Measurements from ENCODE around the gene SEBOX. TPM values are rescaled to one million over a fixed set of nuclear protein-coding genes. Genes with fewer than 3 reads are reported as not detected.
"Not testable (repeated sequence)": the region's sequence is repeated elsewhere in the genome, so short reads cannot be mapped to it uniquely, and the experiment has no call there.

SEBOX gene
- total RNA-seq, 1 donor from 2014 or later: not detected

DNA sequence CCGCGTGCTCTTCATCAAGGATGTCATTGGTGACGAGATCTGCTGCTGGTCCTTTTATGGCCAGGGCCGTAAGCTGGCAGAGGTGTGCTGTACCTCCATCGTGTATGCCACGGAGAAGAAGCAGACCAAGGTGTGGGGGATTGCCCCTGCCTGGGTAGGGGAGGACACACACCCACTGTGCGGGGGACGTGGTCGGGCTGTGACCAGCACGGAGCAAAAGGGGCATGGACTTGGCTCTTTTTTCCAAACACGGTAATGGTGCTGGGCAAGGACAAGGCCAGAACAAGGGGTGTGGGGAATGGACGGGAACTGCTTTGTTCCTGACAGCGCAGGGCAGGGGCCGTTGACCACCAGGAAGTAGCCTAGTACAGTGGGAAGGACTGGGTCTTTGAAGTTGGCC lies 22.7 kb downstream of the SEBOX start:
- H3K27me3 Mint-ChIP-seq (ENCODE audit: low read depth): no peaks in the 10 kb centered on the region

DNA sequence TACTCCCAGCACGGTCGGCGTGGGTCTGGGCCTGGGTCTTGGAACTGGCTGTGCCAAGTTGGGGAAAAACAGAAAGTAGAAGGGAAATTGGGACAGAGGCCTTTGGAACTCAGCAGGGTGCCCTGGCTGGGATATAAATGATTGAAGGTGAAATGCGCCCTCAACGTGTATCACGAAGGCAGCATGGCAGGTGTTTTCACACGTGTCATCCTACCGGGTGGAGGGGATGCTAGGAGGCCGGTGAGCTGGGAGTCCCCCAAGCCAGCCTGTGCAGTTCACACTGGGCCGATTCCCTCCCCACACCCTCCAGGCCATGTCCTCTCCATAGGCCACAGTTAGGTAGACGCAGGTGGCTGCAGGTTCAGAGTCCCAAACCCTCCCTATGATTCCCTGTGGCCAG lies 23.5 kb downstream of the SEBOX start:
- H3K27me3 Mint-ChIP-seq (ENCODE audit: low read depth): no peaks in the 10 kb centered on the region

More for the DNA sequence above, 22.7 kb downstream of the SEBOX start:
- H3K4me1 Mint-ChIP-seq: peaks cover 9% of the 10 kb centered on the region
- no peak overlapping the region for H3K27ac Mint-ChIP-seq (ENCODE audit: unreplicated experiment)
- no peaks in the 10 kb centered on the region for H3K9me3 Mint-ChIP-seq
- H3K4me3 Mint-ChIP-seq: peak overlapping the region; percentile 54
- TF ChIP-seq, protein P1, sequence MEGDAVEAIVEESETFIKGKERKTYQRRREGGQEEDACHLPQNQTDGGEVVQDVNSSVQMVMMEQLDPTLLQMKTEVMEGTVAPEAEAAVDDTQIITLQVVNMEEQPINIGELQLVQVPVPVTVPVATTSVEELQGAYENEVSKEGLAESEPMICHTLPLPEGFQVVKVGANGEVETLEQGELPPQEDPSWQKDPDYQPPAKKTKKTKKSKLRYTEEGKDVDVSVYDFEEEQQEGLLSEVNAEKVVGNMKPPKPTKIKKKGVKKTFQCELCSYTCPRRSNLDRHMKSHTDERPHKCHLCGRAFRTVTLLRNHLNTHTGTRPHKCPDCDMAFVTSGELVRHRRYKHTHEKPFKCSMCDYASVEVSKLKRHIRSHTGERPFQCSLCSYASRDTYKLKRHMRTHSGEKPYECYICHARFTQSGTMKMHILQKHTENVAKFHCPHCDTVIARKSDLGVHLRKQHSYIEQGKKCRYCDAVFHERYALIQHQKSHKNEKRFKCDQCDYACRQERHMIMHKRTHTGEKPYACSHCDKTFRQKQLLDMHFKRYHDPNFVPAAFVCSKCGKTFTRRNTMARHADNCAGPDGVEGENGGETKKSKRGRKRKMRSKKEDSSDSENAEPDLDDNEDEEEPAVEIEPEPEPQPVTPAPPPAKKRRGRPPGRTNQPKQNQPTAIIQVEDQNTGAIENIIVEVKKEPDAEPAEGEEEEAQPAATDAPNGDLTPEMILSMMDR (conservative IDR thresholded peaks at IDR 0.05): no peak
- peaks cover 5% of the 10 kb centered on the region for H3K36me3 Mint-ChIP-seq (ENCODE audit: low read depth)
- DNase-seq (ENCODE audit: low read depth, low spot score): no peak

DNA sequence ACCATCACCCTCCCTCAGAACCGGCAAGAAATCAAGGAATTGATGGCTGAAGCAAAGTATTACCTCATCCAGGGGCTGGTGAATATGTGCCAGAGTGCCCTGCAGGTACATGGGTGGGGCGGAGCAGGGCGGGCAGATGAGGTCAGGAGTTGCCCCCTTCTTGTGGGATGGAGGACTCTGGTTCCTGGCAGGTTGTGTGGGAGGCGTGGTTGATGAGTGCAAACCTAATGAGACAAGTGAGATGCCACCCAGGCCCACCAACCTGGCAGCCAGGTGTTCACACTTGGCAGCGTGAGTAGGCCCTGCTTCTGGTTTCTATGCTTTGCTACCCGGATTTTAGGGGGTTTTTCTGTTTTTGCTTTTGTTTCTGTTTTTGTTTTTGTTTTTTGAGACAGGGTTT lies 24.6 kb downstream of the SEBOX start:
- no peak for DNase-seq (ENCODE audit: low read depth, low spot score)
- Mint-ChIP-seq H3K27ac (ENCODE audit: unreplicated experiment) (no peak overlapping the region), H3K36me3 (ENCODE audit: low read depth) (peaks cover 2% of the 10 kb centered on the region), H3K4me3 (no peak overlapping the region), H3K4me1 (peaks cover 24% of the 10 kb centered on the region), H3K27me3 (ENCODE audit: low read depth) (peaks cover 1% of the 10 kb centered on the region), H3K9me3 (no peaks in the 10 kb centered on the region)
- TF ChIP-seq, protein P1 (conservative IDR thresholded peaks at IDR 0.05): no peak

More for the DNA sequence above, 23.5 kb downstream of the SEBOX start:
- no peaks in the 10 kb centered on the region for H3K9me3 Mint-ChIP-seq
- H3K4me1 Mint-ChIP-seq: peaks cover 16% of the 10 kb centered on the region
- no peak overlapping the region for H3K4me3 Mint-ChIP-seq
- no peak overlapping the region for H3K27ac Mint-ChIP-seq (ENCODE audit: unreplicated experiment)
- TF ChIP-seq, protein P1 (conservative IDR thresholded peaks at IDR 0.05): no peak
- no peak for DNase-seq (ENCODE audit: low read depth, low spot score)
- peaks cover 2% of the 10 kb centered on the region for H3K36me3 Mint-ChIP-seq (ENCODE audit: low read depth)

DNA sequence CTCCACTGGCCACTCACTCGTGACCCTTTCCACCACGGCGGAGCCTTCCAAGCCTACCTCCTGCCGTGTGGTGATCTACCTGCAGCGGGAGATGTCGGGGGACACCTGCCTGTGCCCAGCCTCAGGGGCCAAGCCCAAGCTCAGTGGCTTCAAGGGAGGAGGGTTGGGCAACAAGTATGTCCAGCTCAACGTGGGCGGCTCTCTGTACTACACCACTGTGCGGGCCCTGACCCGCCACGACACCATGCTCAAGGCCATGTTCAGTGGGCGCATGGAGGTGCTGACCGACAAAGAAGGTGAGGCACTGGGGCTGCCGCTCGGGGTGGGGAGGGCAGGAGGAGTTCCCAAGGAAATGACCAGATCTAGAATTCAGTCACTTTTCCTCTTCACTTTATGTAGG lies 25.6 kb downstream of the SEBOX start:
- H3K4me3 Mint-ChIP-seq: no peak overlapping the region
- no peak for DNase-seq (ENCODE audit: low read depth, low spot score)
- peaks cover 3% of the 10 kb centered on the region for H3K27me3 Mint-ChIP-seq (ENCODE audit: low read depth)
- no peak overlapping the region for H3K27ac Mint-ChIP-seq (ENCODE audit: unreplicated experiment)
- TF ChIP-seq, protein P1 (conservative IDR thresholded peaks at IDR 0.05): no peak
- H3K9me3 Mint-ChIP-seq: no peaks in the 10 kb centered on the region
- peaks cover 33% of the 10 kb centered on the region for H3K4me1 Mint-ChIP-seq
- H3K36me3 Mint-ChIP-seq (ENCODE audit: low read depth): peaks cover 2% of the 10 kb centered on the region

DNA sequence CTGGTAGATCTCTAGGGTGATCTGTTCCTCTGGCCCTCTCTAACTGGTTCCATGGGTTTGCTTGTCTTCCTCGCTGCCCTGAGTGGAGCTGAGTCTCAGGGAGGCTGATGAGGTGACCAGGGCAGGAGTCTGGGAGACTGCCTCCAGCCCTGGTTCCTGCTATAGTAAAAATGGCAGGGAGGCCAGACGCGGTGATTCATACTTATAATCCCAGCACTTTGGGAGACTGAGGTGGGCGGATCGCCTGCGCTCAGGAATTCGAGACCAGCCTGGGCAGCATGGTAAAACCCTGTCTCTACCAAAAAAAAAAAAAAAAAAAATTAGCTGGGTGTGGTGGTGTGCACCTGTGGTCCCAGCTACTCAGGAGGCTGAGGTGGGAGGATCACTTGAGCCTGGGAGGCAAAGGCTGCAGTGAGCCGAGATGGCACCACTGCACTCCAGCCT lies 26.2 kb downstream of the SEBOX start:
- Mint-ChIP-seq H3K4me1 (peaks cover 39% of the 10 kb centered on the region), H3K27ac (ENCODE audit: unreplicated experiment) (peak overlapping the region; percentile 27), H3K4me3 (peak overlapping the region; percentile 98)
- not testable (repeated sequence) for H3K36me3 Mint-ChIP-seq (ENCODE audit: low read depth); H3K9me3 Mint-ChIP-seq; H3K27me3 Mint-ChIP-seq (ENCODE audit: low read depth); DNase-seq (ENCODE audit: low read depth, low spot score)

DNA sequence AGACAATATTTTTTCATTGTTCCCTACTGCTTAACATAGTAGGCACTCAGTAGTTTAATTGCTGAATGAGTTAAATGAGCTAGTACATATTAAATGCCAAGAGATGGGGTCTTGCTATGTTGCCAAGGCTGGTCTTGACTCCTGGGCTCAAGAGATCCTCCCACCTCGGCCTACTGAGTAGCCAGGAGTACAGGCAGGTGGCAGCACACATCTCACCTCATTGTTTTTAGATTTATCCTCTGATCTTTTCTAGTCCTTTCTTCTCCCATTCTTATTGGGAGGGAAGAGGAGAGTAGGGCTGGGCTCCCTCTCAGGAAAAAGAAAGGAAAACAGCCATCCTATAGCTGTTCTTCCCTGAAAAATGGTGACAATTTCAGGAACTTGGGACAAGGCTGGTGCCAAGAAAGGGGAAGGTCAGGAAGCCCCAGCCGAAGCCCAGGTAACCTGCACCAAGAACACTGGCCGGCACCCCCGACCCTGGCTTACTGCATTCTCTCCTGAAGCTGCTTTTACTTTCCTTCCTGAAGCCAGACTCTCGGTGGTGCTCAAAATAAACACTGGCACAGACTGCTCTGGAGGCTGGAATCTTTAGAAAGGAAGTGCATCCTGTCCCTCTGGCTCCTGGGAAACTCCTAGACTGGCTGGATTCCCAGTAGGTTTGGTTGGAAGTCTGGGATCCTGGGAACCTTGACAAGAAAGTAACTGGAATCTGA lies 26.8 kb downstream of the SEBOX start:
- Mint-ChIP-seq H3K4me3 (peak overlapping the region; percentile 98), H3K27me3 (ENCODE audit: low read depth) (peaks cover 3% of the 10 kb centered on the region), H3K36me3 (ENCODE audit: low read depth) (peaks cover 2% of the 10 kb centered on the region), H3K9me3 (no peaks in the 10 kb centered on the region), H3K27ac (ENCODE audit: unreplicated experiment) (peak overlapping the region; percentile 27), H3K4me1 (peaks cover 40% of the 10 kb centered on the region)
- TF ChIP-seq, protein P1 (conservative IDR thresholded peaks at IDR 0.05): no peak
- DNase-seq (ENCODE audit: low read depth, low spot score): no peak
